Large intestine (tissue), 3 donors: ENCODE results near the gene MAP3K14. TPM values are rescaled to one million over a fixed set of nuclear protein-coding genes. Genes with fewer than 3 reads are reported as not detected.

Experiments used
- DNase-seq, 2 donors: peaks; one replicate each; pipeline versions ENCODE4 v3.0.0 to v3.0.0-alpha.2; 2013
- H3K27ac ChIP-seq: one replicate; pipeline ENCODE4 v1.5.1; 2013; ENCODE audit warnings: low read length
- H3K27me3 ChIP-seq: 2 replicates; pipeline ENCODE4 v1.6.1; 2013; ENCODE audit warnings: low read length; ENCODE audit not compliant: control insufficient read depth, insufficient read depth
- H3K36me3 ChIP-seq: 2 replicates; pipeline ENCODE4 v1.6.1; 2013; ENCODE audit warnings: low read length; ENCODE audit not compliant: control insufficient read depth, insufficient read depth
- H3K4me1 ChIP-seq: one replicate; pipeline ENCODE4 v1.6.1; 2013; ENCODE audit warnings: low read length; ENCODE audit not compliant: control insufficient read depth, insufficient read depth
- H3K4me3 ChIP-seq: one replicate; pipeline ENCODE4 v1.5.1; 2013; ENCODE audit warnings: low read length
- H3K9me3 ChIP-seq: one replicate; pipeline ENCODE4 v1.6.1; 2013; ENCODE audit warnings: mild to moderate bottlenecking, low read depth, low read length, moderate library complexity; ENCODE audit not compliant: control insufficient read depth
- WGBS: methylation state at CpG from one replicate; pipeline ENCODE4 v1.1.5; 2013; ENCODE audit warnings: low lambda C conversion rate; ENCODE audit not compliant: insufficient coverage; 5-methylcytosine and 5-hydroxymethylcytosine counted together
- polyA plus RNA-seq: library from polyadenylated mRNA; unstranded; fragments of 120-200 nt; gene quantifications from one replicate; pipeline ENCODE4 v1.2.1, GENCODE V29; 2013

MAP3K14 gene
- polyA plus RNA-seq, 1 donor, result 8.7 TPM

DNA sequence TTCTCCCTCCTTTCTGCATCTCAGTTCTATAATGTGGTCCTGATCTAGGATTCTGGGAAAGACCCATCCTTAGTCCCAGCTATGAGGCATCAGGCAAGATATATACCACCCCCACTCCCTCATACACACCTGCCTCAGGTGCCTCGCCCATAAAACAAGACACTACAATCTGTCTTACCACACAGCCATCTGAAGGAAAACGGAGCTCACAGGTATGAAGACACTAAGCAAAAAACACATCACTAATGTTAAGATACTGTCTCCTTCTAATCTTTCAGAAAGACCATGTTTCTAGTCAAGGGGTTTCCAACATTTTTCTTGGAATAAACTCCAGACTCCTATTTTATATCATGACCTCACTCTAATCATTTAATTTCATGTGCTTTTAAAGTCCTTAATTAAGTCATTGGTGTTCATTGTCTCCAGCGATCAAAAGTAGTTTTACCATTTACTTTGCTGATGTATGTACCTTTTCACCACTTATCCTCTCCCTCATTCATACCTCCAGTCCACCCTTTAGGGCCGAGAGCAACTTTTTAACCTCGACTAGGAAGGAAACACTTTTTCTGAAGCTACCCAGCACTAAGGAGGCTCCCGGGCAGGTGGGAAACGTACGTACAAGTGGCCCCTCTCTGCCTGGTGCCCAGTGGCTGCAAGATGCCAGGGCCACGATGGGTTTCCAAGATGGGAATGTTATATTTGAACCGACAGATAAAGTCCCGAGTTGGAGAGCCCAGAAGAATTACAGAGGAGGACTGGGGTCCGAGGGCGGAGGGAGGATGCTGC lies 979 bp downstream of the MAP3K14 start:
- DNase-seq, result no peak
- H3K27ac ChIP-seq, result peak overlapping the region; percentile 72
- H3K27me3 ChIP-seq, result no peaks in the 10 kb centered on the region
- peaks cover 76% of the 10 kb centered on the region for H3K4me1 ChIP-seq
- H3K9me3 ChIP-seq, result no peaks in the 10 kb centered on the region
- H3K4me3 ChIP-seq, result peak overlapping the region; percentile 66
- WGBS, result no CpG with 5 or more reads among the region's 13 CpGs
- H3K36me3 ChIP-seq, result no peaks in the 10 kb centered on the region

- Histone ChIP-seq H3K4me3 (peak overlapping the region; percentile 66), H3K36me3 (no peaks in the 10 kb centered on the region), H3K27me3 (no peaks in the 10 kb centered on the region), H3K4me1 (peaks cover 79% of the 10 kb centered on the region), H3K27ac (peak overlapping the region; percentile 11), H3K9me3 (no peaks in the 10 kb centered on the region)
- no peak for DNase-seq
- 57% methylated on average over 3 of the region's 11 CpGs for WGBS
Observed at GRCh38 chr17:45314741-45315647, 1.8 kb downstream of the MAP3K14 start.

GRCh38 chr17:45313996-45314740 lies 2.7 kb downstream of the MAP3K14 start:
- WGBS, result 71% methylated on average over 2 of the region's 7 CpGs
- Histone ChIP-seq H3K4me1 (peaks cover 72% of the 10 kb centered on the region), H3K9me3 (no peaks in the 10 kb centered on the region), H3K27me3 (no peaks in the 10 kb centered on the region), H3K36me3 (no peaks in the 10 kb centered on the region), H3K27ac (peak overlapping the region; percentile 11), H3K4me3 (no peak overlapping the region)
- DNase-seq, result no peak

DNA sequence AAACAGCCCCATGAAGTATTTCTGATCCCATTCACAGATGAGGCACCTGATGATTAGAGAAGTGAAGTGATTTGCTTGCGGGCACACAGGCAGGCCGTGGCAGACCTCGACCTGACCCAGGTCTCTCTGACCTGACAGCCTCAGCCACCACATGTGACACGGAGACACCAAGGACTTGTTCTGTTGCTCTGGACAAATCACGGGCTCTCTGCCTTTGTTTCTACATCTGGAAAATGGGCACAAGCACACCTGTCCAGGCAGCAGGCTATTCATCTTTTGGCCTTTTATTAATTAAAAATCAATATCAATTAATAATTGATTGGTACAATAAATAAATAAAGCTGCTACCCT lies 3.4 kb downstream of the MAP3K14 start:
- Histone ChIP-seq H3K4me1 (peaks cover 64% of the 10 kb centered on the region), H3K9me3 (no peaks in the 10 kb centered on the region), H3K4me3 (no peak overlapping the region), H3K27me3 (no peaks in the 10 kb centered on the region), H3K36me3 (no peaks in the 10 kb centered on the region), H3K27ac (no peak overlapping the region)
- DNase-seq, result no peak
- no CpG with 5 or more reads among the region's 5 CpGs for WGBS

GRCh38 chr17:45312477-45313420 lies 4.1 kb downstream of the MAP3K14 start:
- H3K36me3 ChIP-seq, result no peaks in the 10 kb centered on the region
- H3K9me3 ChIP-seq, result no peaks in the 10 kb centered on the region
- peaks cover 58% of the 10 kb centered on the region for H3K4me1 ChIP-seq
- H3K4me3 ChIP-seq, result no peak overlapping the region
- H3K27ac ChIP-seq, result peak overlapping the region; percentile 81
- DNase-seq, result no peak
- WGBS, result no CpG with 5 or more reads among the region's 8 CpGs
- no peaks in the 10 kb centered on the region for H3K27me3 ChIP-seq

DNA sequence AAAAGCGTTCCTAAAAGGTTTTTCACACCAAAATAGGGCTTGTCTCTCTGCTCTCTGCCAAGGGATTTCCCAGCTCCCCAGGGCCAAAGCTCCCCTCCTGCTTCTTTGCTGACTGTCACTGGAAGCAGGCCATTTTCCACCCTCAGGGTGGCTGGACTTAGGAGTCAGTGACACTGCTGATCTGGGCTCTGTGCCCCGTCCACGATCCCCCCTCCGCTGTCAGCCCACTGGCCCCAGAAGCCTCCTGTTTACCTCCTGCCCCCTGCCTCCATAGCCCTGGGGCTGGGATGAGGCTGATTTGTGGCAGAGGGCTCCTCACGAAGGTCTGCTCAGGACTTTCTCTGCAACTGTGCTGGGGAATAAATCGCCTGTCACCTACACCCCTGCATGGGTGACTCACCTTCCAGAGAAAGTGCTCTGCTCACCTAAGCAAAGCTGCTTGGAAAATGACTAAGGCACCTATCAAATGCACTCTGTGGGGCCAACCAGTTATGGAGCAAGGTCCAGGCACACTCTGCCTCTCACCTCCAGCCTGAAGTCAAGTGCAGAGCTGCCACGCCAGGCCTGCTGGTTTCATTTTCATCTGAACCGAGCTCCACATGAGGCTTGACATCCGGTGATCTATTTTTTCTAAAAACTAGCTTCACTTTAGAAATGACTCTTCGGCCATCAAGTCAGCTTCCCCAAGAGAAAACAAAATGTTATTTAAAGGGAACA lies 4.9 kb downstream of the MAP3K14 start:
- Histone ChIP-seq H3K36me3 (no peaks in the 10 kb centered on the region), H3K27me3 (no peaks in the 10 kb centered on the region), H3K9me3 (no peaks in the 10 kb centered on the region), H3K4me1 (peaks cover 55% of the 10 kb centered on the region), H3K4me3 (no peak overlapping the region), H3K27ac (peak overlapping the region; percentile 81)
- DNase-seq, result peak; percentile 95 to 98
- no CpG with 5 or more reads among the region's 10 CpGs for WGBS

- Histone ChIP-seq H3K9me3 (no peaks in the 10 kb centered on the region), H3K4me3 (no peak overlapping the region), H3K36me3 (no peaks in the 10 kb centered on the region), H3K4me1 (peaks cover 55% of the 10 kb centered on the region), H3K27ac (peak overlapping the region; percentile 81), H3K27me3 (no peaks in the 10 kb centered on the region)
- no peak for DNase-seq
- no CpG with 5 or more reads among the region's 4 CpGs for WGBS
Observed at GRCh38 chr17:45311401-45311759, 5.4 kb downstream of the MAP3K14 start.

- Histone ChIP-seq H3K27me3 (no peaks in the 10 kb centered on the region), H3K9me3 (no peaks in the 10 kb centered on the region), H3K27ac (peak overlapping the region; percentile 81), H3K4me1 (peaks cover 52% of the 10 kb centered on the region), H3K4me3 (no peak overlapping the region), H3K36me3 (no peaks in the 10 kb centered on the region)
- WGBS, result no CpG with 5 or more reads among the region's 3 CpGs
- DNase-seq, result peak; percentile 67 to 90
Observed at GRCh38 chr17:45310380-45311324, 6.2 kb downstream of the MAP3K14 start.
